ENCODE measurements around the gene BEST2.
A peak's percentile ranks its signal among the peaks of the same experiment; 100 is the strongest.

DNA sequence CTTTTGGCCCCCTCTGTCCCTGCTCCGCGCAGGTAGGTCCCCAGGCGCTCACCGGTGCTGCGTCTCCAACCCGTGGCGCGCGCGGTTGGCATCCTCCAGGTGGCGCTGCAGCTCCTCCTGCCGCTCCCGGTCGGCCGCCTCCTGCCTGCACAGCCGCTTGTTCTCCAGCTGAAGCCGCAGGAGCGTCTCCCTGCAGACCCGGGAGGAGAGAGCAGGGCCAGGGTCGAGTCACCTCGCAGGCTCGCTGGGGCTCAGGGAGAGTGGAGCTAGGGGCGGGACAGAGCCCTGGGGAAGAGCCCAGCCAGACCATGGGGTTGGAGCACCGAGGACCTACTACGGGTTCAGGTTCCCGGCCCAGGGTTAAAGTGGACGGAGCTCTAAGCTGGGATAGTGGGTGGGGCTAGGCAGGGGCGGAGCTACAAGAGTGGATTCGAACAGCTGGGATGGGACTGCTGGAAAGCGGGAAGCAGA is 14.5 kb downstream of the BEST2 start:
- TF ChIP-seq, protein P1, sequence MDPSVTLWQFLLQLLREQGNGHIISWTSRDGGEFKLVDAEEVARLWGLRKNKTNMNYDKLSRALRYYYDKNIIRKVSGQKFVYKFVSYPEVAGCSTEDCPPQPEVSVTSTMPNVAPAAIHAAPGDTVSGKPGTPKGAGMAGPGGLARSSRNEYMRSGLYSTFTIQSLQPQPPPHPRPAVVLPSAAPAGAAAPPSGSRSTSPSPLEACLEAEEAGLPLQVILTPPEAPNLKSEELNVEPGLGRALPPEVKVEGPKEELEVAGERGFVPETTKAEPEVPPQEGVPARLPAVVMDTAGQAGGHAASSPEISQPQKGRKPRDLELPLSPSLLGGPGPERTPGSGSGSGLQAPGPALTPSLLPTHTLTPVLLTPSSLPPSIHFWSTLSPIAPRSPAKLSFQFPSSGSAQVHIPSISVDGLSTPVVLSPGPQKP (IDR thresholded peaks at IDR 0.05; ENCODE audit: borderline replicate concordance, low read depth, low read length), result no peak
- TF ChIP-seq, protein P2, sequence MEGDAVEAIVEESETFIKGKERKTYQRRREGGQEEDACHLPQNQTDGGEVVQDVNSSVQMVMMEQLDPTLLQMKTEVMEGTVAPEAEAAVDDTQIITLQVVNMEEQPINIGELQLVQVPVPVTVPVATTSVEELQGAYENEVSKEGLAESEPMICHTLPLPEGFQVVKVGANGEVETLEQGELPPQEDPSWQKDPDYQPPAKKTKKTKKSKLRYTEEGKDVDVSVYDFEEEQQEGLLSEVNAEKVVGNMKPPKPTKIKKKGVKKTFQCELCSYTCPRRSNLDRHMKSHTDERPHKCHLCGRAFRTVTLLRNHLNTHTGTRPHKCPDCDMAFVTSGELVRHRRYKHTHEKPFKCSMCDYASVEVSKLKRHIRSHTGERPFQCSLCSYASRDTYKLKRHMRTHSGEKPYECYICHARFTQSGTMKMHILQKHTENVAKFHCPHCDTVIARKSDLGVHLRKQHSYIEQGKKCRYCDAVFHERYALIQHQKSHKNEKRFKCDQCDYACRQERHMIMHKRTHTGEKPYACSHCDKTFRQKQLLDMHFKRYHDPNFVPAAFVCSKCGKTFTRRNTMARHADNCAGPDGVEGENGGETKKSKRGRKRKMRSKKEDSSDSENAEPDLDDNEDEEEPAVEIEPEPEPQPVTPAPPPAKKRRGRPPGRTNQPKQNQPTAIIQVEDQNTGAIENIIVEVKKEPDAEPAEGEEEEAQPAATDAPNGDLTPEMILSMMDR (conservative IDR thresholded peaks at IDR 0.05; ENCODE audit: low read depth, low read length), result peak; percentile 93
- TF ChIP-seq POLR2A (IDR thresholded peaks at IDR 0.05; ENCODE audit: low read depth, low read length) (no peak), RAD21 (IDR thresholded peaks at IDR 0.05; ENCODE audit: low read length) (peak; percentile 87), CEBPB (IDR thresholded peaks at IDR 0.05; ENCODE audit: low read depth, low read length) (no peak), MAFK (IDR thresholded peaks at IDR 0.05; ENCODE audit: low read depth, low read length) (no peak), RFX5 (IDR thresholded peaks at IDR 0.05; ENCODE audit: low read depth, low read length) (no peak)
